ENCODE measurements around the gene IL1A.

The IL1A gene

GRCh38 chr2:112740527-112740926, 43.8 kb downstream of the IL1A start:
- Histone ChIP-seq H3K27me3 (replicated peaks; ENCODE audit: control insufficient read depth, insufficient read depth, low read length) (no peaks in the 10 kb centered on the region), H3K4me3 (replicated peaks; ENCODE audit: low read depth, low read length) (no peak overlapping the region), H3K36me3 (ENCODE audit: control insufficient read depth, insufficient read depth, low read length) (peaks cover 15% of the 10 kb centered on the region)
- TF ChIP-seq CTCF (IDR thresholded peaks at IDR 0.05; ENCODE audit: insufficient read depth, low read length, poor library complexity, severe bottlenecking): no peak
- DNase-seq (ENCODE audit: extremely low read depth, insufficient read length): no peak

- peaks cover 13% of the 10 kb centered on the region for H3K36me3 ChIP-seq (ENCODE audit: control insufficient read depth, insufficient read depth, low read length)
- no peak for TF ChIP-seq CTCF (IDR thresholded peaks at IDR 0.05; ENCODE audit: insufficient read depth, low read length, poor library complexity, severe bottlenecking)
- no peak for DNase-seq (ENCODE audit: extremely low read depth, insufficient read length)
These were observed 46.6 kb downstream of the IL1A start for GRCh38 chr2:112737542-112738232.

GRCh38 chr2:112733871-112734270, 50.4 kb downstream of the IL1A start:
- Histone ChIP-seq H3K4me3 (replicated peaks; ENCODE audit: low read depth, low read length) (no peak overlapping the region), H3K36me3 (ENCODE audit: control insufficient read depth, insufficient read depth, low read length) (no peaks in the 10 kb centered on the region), H3K27me3 (replicated peaks; ENCODE audit: control insufficient read depth, insufficient read depth, low read length) (no peaks in the 10 kb centered on the region)
- no peak for DNase-seq (ENCODE audit: extremely low read depth, insufficient read length)
- TF ChIP-seq CTCF (IDR thresholded peaks at IDR 0.05; ENCODE audit: insufficient read depth, low read length, poor library complexity, severe bottlenecking): no peak

More at GRCh38 chr2:112737542-112738232, 46.6 kb downstream of the IL1A start:
- Histone ChIP-seq H3K27me3 (replicated peaks; ENCODE audit: control insufficient read depth, insufficient read depth, low read length) (no peaks in the 10 kb centered on the region), H3K4me3 (replicated peaks; ENCODE audit: low read depth, low read length) (no peak overlapping the region)

GRCh38 chr2:112733456-112733855, 50.8 kb downstream of the IL1A start:
- Histone ChIP-seq H3K36me3 (ENCODE audit: control insufficient read depth, insufficient read depth, low read length) (no peaks in the 10 kb centered on the region), H3K4me3 (replicated peaks; ENCODE audit: low read depth, low read length) (no peak overlapping the region), H3K27me3 (replicated peaks; ENCODE audit: control insufficient read depth, insufficient read depth, low read length) (no peaks in the 10 kb centered on the region)
- no peak for TF ChIP-seq CTCF (IDR thresholded peaks at IDR 0.05; ENCODE audit: insufficient read depth, low read length, poor library complexity, severe bottlenecking)
- DNase-seq (ENCODE audit: extremely low read depth, insufficient read length): no peak

GRCh38 chr2:112731479-112731878, 52.8 kb downstream of the IL1A start:
- Histone ChIP-seq H3K36me3 (ENCODE audit: control insufficient read depth, insufficient read depth, low read length) (no peaks in the 10 kb centered on the region), H3K4me3 (replicated peaks; ENCODE audit: low read depth, low read length) (no peak overlapping the region), H3K27me3 (replicated peaks; ENCODE audit: control insufficient read depth, insufficient read depth, low read length) (no peaks in the 10 kb centered on the region)
- DNase-seq (ENCODE audit: extremely low read depth, insufficient read length): no peak
- TF ChIP-seq CTCF (IDR thresholded peaks at IDR 0.05; ENCODE audit: insufficient read depth, low read length, poor library complexity, severe bottlenecking): no peak

- Histone ChIP-seq H3K36me3 (ENCODE audit: control insufficient read depth, insufficient read depth, low read length) (no peaks in the 10 kb centered on the region), H3K4me3 (replicated peaks; ENCODE audit: low read depth, low read length) (no peak overlapping the region), H3K27me3 (replicated peaks; ENCODE audit: control insufficient read depth, insufficient read depth, low read length) (no peaks in the 10 kb centered on the region)
- no peak for TF ChIP-seq CTCF (IDR thresholded peaks at IDR 0.05; ENCODE audit: insufficient read depth, low read length, poor library complexity, severe bottlenecking)
- no peak for DNase-seq (ENCODE audit: extremely low read depth, insufficient read length)
These were observed 53.5 kb downstream of the IL1A start for GRCh38 chr2:112730791-112731190.

All from GM06990 (cell line).